CD4-positive, alpha-beta T cell (primary cell): ENCODE data around the gene TMEM164. TPM values are rescaled to one million over a fixed set of nuclear protein-coding genes. Genes with fewer than 3 reads are reported as not detected.

Experiments
- ATAC-seq: fragments of 200-7000 bp; cut with Tn5 transposase; one replicate; pipeline ENCODE4 v1.10.0; 2022; ENCODE audit warnings: mild to moderate bottlenecking; ENCODE audit not compliant: poor library complexity
- CTCF ChIA-PET: fragments of 350-600 bp; sonication (Branson Sonifier 250); formaldehyde crosslinking; loops from one replicate; lab custom pipeline; 2021; ENCODE audit warnings: antibody characterized with exemption, inconsistent platforms; lab: Charles Lee
- POLR2A ChIA-PET: fragments of 350-600 bp; sonication (Branson Sonifier 250); formaldehyde crosslinking; loops from one replicate; lab custom pipeline; 2021; ENCODE audit warnings: antibody characterized with exemption, inconsistent platforms; lab: Charles Lee
- DNase-seq, 14 experiments: peaks; one replicate each; pipeline ENCODE4 v3.0.0-alpha.2; 2013 to 2020; ENCODE audit warnings: mixed read lengths in 2 of 14
- H3K27ac ChIP-seq, 2 donors: one replicate each; pipeline versions ENCODE4 v1.5.1 to v1.7.0; 2013; ENCODE audit warnings: low read length in 2 of 2, low read depth in 1 of 2, mild to moderate bottlenecking in 1 of 2
- H3K27me3 ChIP-seq, 2 experiments: 1 replicate in 1 of 2; 2 replicates in 1 of 2; pipeline versions ENCODE4 v1.6.1 to v1.7.0; 2013; ENCODE audit warnings: low read length in 2 of 2, control low read depth in 1 of 2, mild to moderate bottlenecking in 1 of 2, moderate library complexity in 1 of 2; ENCODE audit not compliant: insufficient read depth in 2 of 2, control insufficient read depth in 1 of 2
- H3K36me3 ChIP-seq: one replicate; pipeline ENCODE4 v1.6.1; 2013; ENCODE audit warnings: low read length, control low read depth; ENCODE audit not compliant: insufficient read depth
- H3K4me1 ChIP-seq: one replicate; pipeline ENCODE4 v1.6.1; 2013; ENCODE audit warnings: low read length, control low read depth; ENCODE audit not compliant: insufficient read depth
- H3K4me3 ChIP-seq: one replicate; pipeline ENCODE4 v1.5.1; 2013; ENCODE audit warnings: mild to moderate bottlenecking, low read length, moderate library complexity
- H3K9me3 ChIP-seq, 2 experiments: 1 replicate in 1 of 2; 2 replicates in 1 of 2; pipeline versions ENCODE4 v1.6.1 to v1.7.0; 2013; ENCODE audit warnings: low read length in 2 of 2, mild to moderate bottlenecking in 2 of 2, control low read depth in 1 of 2, moderate library complexity in 1 of 2; ENCODE audit not compliant: control insufficient read depth in 1 of 2, insufficient read depth in 1 of 2
- H3K27ac Mint-ChIP-seq: one replicate; pipeline ENCODE4 v1.8.0; 2020; ENCODE audit warnings: mixed read lengths
- H3K27me3 Mint-ChIP-seq: one replicate; pipeline ENCODE4 v1.8.0; 2021; ENCODE audit warnings: mixed read lengths
- H3K36me3 Mint-ChIP-seq: one replicate; pipeline ENCODE4 v1.8.0; 2021; ENCODE audit warnings: low read depth, mixed read lengths
- H3K4me1 Mint-ChIP-seq: one replicate; pipeline ENCODE4 v1.8.0; 2021; ENCODE audit warnings: low read depth, mixed read lengths
- H3K4me3 Mint-ChIP-seq: one replicate; pipeline ENCODE4 v1.8.0; 2020; ENCODE audit warnings: mild to moderate bottlenecking, mixed read lengths
- H3K9me3 Mint-ChIP-seq: one replicate; pipeline ENCODE4 v1.8.0; 2020; ENCODE audit warnings: mixed read lengths
- intact Hi-C, 2 experiments: fragments of 100-400 bp; cut with DNase I in 1 of 2; cut with micrococcal nuclease in 1 of 2; formaldehyde crosslinking; loops; one replicate each; pipeline versions ENCODE4 v1.15.1 to v1.9.0; 2023 to 2025; cut with DNase I, micrococcal nuclease
- total RNA-seq, 174 experiments: library from RNA in 2 of 174; stranded (reverse) in 2 of 174; gene quantifications; one replicate each; pipeline ENCODE4 v1.2.3 and lab custom pipeline; 2021 to 2026
- TF ChIP-seq, protein P1 (sequence below): fragments of 200-600 bp; IDR thresholded peaks from one replicate; pipeline ENCODE4 v1.8.0; 2022; ENCODE audit warnings: antibody characterized with exemption, mild to moderate bottlenecking

TMEM164 gene
- total RNA-seq, 2 experiments from 2014 or later: 11.1 to 13.4 TPM

DNA sequence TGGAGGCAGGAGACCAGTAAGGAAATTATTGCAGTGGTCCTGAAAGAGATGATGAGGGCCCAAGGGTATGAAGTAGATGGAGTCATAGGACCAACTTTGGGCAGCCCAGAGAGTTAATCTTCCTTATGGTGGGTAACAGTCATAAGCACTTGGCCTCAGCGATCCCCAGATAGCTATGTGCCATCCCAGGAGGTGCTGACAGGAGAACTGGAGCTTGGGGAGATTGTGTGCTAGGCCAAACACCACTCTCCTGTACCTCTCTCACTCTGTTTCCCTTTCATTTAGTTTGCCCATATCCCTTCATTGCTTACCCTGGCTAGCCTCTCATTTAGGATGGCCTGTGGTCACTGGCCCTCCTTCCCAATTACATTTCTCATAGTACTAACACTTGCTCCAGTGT is 60.0 kb downstream of the TMEM164 start:
- Mint-ChIP-seq H3K4me3 (no peak overlapping the region), H3K36me3 (peaks cover 18% of the 10 kb centered on the region), H3K27me3 (no peaks in the 10 kb centered on the region), H3K27ac (no peak overlapping the region), H3K9me3 (no peaks in the 10 kb centered on the region), H3K4me1 (no peaks in the 10 kb centered on the region)
- Histone ChIP-seq H3K9me3 (no peaks in the 10 kb centered on the region), H3K4me3 (no peak overlapping the region), H3K4me1 (no peaks in the 10 kb centered on the region), H3K27me3 (no peaks in the 10 kb centered on the region), H3K36me3 (no peaks in the 10 kb centered on the region), H3K27ac (no peak overlapping the region)
- ChIA-PET CTCF (no interaction called here), POLR2A (no interaction called here)
- ATAC-seq (no peak), DNase-seq (no peak)
- intact Hi-C loops: no loop called here
- TF ChIP-seq, protein P1, sequence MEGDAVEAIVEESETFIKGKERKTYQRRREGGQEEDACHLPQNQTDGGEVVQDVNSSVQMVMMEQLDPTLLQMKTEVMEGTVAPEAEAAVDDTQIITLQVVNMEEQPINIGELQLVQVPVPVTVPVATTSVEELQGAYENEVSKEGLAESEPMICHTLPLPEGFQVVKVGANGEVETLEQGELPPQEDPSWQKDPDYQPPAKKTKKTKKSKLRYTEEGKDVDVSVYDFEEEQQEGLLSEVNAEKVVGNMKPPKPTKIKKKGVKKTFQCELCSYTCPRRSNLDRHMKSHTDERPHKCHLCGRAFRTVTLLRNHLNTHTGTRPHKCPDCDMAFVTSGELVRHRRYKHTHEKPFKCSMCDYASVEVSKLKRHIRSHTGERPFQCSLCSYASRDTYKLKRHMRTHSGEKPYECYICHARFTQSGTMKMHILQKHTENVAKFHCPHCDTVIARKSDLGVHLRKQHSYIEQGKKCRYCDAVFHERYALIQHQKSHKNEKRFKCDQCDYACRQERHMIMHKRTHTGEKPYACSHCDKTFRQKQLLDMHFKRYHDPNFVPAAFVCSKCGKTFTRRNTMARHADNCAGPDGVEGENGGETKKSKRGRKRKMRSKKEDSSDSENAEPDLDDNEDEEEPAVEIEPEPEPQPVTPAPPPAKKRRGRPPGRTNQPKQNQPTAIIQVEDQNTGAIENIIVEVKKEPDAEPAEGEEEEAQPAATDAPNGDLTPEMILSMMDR: no peak

DNA sequence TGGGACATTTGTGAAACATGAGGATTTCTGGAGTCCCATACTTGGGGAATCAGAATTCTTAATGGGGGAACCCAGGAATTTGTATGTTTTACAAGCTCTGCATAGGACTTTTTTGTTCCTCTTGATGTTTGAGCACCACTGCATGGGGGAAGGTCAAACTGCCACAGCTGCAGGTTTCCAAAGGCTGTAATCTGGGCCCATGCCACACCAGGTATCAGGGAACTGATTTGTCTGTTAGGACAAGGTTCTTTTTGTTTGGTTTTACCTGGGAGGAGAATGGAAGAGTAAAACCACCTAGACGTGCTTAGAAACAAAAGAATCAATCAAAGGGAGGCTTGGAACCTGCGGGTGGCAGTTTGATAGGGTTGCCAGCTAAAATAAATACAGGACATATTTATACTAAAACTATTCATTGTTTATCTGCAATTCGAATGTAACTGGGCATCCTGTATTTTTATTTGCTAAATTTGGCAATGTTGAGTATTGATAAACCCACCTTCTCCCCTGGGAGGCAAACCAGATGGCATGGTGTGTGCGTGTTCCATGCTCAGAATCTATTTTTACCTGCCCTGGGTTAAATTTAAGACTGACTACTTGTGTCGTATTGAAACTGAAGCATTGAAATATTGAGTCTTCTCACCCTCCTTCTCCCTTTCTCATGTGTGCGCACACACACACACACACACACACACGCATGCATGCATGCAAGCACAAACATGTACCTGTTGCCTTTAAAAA is 63.7 kb downstream of the TMEM164 start:
- Mint-ChIP-seq H3K27me3 (no peaks in the 10 kb centered on the region), H3K27ac (no peak overlapping the region), H3K36me3 (peaks cover 30% of the 10 kb centered on the region), H3K4me3 (no peak overlapping the region), H3K4me1 (no peaks in the 10 kb centered on the region), H3K9me3 (no peaks in the 10 kb centered on the region)
- ChIA-PET CTCF (no interaction called here), POLR2A (no interaction called here)
- Histone ChIP-seq H3K4me1 (no peaks in the 10 kb centered on the region), H3K27me3 (no peaks in the 10 kb centered on the region), H3K9me3 (no peaks in the 10 kb centered on the region), H3K27ac (no peak overlapping the region), H3K4me3 (no peak overlapping the region), H3K36me3 (peaks cover 6% of the 10 kb centered on the region)
- no peak for ATAC-seq
- DNase-seq: no peak
- TF ChIP-seq, protein P1: no peak
- intact Hi-C loops: no loop called here

DNA sequence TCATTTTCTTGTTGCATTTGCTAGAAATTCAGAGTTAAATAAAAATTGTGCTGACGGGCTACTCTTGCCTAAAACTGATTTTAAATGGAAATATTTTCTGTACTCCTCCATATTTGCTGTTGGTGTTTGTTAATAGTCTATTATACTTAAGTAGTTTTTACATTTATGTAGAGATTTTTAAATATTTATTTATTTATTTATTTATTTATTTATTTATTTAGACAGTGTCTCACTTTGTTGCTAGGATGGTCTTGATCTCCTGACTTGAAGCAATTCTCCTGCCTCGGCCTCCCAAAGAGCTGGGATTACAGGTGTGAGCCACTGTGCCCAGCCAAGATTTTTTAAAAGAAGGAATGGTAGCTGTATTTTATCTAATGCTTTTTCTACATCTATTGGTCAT is 68.1 kb downstream of the TMEM164 start:
- Histone ChIP-seq H3K27me3 (no peaks in the 10 kb centered on the region), H3K4me1 (no peaks in the 10 kb centered on the region), H3K9me3 (no peaks in the 10 kb centered on the region), H3K36me3 (peaks cover 9% of the 10 kb centered on the region), H3K4me3 (no peak overlapping the region), H3K27ac (no peak overlapping the region)
- no peak for DNase-seq
- no peak overlapping the region for H3K27ac Mint-ChIP-seq
- ATAC-seq: no peak
- intact Hi-C loops: no loop called here
- no peaks in the 10 kb centered on the region for H3K4me1 Mint-ChIP-seq
- CTCF ChIA-PET: interaction anchor here (1.2 kb wide), 1 partner anchor 358 kb away, joined by 5 read pairs; no protein-coding TSS in a partner anchor
- POLR2A ChIA-PET: no interaction called here
- H3K36me3 Mint-ChIP-seq: peaks cover 64% of the 10 kb centered on the region
- TF ChIP-seq, protein P1: no peak
- no peaks in the 10 kb centered on the region for H3K9me3 Mint-ChIP-seq
- H3K27me3 Mint-ChIP-seq: no peaks in the 10 kb centered on the region
- no peak overlapping the region for H3K4me3 Mint-ChIP-seq
